ENCODE data around the gene GPATCH11. TPM values are rescaled to one million over a fixed set of nuclear protein-coding genes. Genes with fewer than 3 reads are reported as not detected.

The GPATCH11 gene
- total RNA-seq, 3 donors from 2014 or later = 8.9 to 38.7 (median 10.2) TPM

DNA sequence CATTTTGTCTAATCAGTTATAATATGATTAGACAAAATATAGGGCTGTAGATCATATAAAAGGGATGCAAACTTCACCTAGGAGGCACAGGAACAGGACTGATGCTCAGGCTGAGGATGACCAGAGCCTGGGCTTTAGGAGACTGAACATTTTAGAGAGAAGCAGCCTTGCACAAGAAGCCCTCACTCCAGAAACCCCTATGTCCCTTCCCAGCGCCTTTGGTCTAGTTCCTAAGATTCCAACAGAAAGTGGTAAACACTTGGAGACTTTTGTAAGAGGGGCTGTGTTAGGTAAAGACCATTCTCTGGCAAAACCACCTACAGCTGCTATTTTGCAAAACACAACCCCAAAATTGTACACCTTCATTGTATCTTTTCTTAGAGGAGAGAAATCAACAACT, 33.2 kb downstream of the GPATCH11 start:
- Histone ChIP-seq H3K27ac (no peak overlapping the region), H3K27me3 (no peaks in the 10 kb centered on the region), H3K36me3 (no peaks in the 10 kb centered on the region), H3K4me1 (no peaks in the 10 kb centered on the region), H3K4me3 (no peak overlapping the region), H3K9me3 (no peaks in the 10 kb centered on the region)
- intact Hi-C loops (cut with DNase I; ENCODE audit: low total_unique reads) = loop anchor here (10.0 kb wide), 1 partner anchor 1243 kb away; no protein-coding TSS in a partner anchor
- no peak for DNase-seq (ENCODE audit: low spot score in 2 of 2)
- TF ChIP-seq POLR2AphosphoS5 (IDR thresholded peaks at IDR 0.05) (no peak), POLR2A (IDR thresholded peaks at IDR 0.05) (no peak)
- TF ChIP-seq, protein P1, sequence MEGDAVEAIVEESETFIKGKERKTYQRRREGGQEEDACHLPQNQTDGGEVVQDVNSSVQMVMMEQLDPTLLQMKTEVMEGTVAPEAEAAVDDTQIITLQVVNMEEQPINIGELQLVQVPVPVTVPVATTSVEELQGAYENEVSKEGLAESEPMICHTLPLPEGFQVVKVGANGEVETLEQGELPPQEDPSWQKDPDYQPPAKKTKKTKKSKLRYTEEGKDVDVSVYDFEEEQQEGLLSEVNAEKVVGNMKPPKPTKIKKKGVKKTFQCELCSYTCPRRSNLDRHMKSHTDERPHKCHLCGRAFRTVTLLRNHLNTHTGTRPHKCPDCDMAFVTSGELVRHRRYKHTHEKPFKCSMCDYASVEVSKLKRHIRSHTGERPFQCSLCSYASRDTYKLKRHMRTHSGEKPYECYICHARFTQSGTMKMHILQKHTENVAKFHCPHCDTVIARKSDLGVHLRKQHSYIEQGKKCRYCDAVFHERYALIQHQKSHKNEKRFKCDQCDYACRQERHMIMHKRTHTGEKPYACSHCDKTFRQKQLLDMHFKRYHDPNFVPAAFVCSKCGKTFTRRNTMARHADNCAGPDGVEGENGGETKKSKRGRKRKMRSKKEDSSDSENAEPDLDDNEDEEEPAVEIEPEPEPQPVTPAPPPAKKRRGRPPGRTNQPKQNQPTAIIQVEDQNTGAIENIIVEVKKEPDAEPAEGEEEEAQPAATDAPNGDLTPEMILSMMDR (IDR thresholded peaks at IDR 0.05) = no peak

DNA sequence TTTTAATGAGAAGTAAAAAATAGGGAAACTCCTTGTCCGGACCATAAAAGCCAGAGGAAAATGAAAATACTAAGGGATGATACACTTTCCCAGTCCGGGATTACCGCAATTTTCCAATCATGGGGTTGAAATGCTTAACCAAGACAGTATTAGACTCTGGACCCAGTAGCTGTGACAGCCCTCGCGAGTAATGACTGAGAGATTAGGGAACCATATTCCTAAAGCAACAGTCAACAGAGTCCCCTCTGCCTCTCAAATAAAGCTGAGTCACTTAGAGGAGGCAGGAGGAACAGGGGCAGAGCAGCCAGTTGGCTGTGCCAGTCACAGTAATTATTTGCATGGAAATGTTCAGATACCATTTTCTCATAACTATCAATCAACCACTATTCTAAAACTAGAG, 34.8 kb downstream of the GPATCH11 start:
- Histone ChIP-seq H3K9me3 (no peaks in the 10 kb centered on the region), H3K4me3 (no peak overlapping the region), H3K36me3 (no peaks in the 10 kb centered on the region), H3K4me1 (no peaks in the 10 kb centered on the region), H3K27ac (no peak overlapping the region), H3K27me3 (no peaks in the 10 kb centered on the region)
- no peak for DNase-seq (ENCODE audit: low spot score in 2 of 2)
- intact Hi-C loops (cut with DNase I; ENCODE audit: low total_unique reads) = loop anchor here (10.0 kb wide), 1 partner anchor 1244 kb away; no protein-coding TSS in a partner anchor
- TF ChIP-seq POLR2AphosphoS5 (IDR thresholded peaks at IDR 0.05) = no peak
- TF ChIP-seq POLR2A (IDR thresholded peaks at IDR 0.05) = no peak
- TF ChIP-seq, protein P1 (IDR thresholded peaks at IDR 0.05) = no peak

DNA sequence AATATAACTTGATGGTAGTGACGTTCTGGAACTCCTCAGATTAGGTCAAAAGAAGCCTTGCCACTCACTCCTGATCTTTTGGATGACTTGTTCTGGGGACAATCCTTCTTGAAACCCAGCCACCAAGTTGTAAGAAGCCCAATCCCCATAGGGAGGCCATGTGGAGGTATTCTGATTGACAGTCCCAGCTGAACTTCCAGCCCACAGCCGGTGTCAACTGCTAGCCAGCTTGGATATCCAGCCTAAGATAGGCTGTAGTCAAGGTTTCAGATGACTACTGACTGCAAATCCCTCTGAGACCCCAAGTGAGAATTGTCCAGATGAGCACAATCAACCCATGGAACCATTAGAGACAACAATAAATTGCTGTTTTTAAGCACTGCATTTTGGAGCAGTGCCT, 41.1 kb downstream of the GPATCH11 start:
- Histone ChIP-seq H3K27ac (no peak overlapping the region), H3K4me3 (no peak overlapping the region), H3K4me1 (no peaks in the 10 kb centered on the region), H3K27me3 (no peaks in the 10 kb centered on the region), H3K9me3 (no peaks in the 10 kb centered on the region), H3K36me3 (no peaks in the 10 kb centered on the region)
- TF ChIP-seq, protein P1 (IDR thresholded peaks at IDR 0.05) = no peak
- no peak for TF ChIP-seq POLR2A (IDR thresholded peaks at IDR 0.05)
- TF ChIP-seq POLR2AphosphoS5 (IDR thresholded peaks at IDR 0.05) = no peak
- no peak for DNase-seq (ENCODE audit: low spot score in 2 of 2)
- intact Hi-C loops (cut with DNase I; ENCODE audit: low total_unique reads) = no loop called here

DNA sequence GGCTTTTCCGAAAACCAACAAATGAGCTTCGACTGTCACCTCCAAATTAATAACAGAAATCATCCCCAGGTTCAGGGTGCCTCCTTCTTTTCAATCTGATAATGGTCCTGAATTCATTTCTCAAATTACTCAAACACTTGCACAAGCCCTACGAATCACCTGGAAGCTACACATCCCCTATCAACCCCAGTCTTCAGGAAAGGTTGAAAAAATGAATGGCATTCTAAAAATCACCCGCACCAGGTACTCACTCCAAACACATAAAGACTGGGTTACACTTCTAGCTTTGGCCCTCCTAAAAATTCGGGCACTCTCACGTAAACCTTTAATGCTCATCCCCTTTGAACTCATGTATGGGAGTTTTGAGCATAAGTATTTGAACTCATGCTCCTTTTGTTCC, 48.6 kb downstream of the GPATCH11 start:
- Histone ChIP-seq H3K27me3 (no peaks in the 10 kb centered on the region), H3K4me3 (no peak overlapping the region), H3K36me3 (no peaks in the 10 kb centered on the region), H3K9me3 (no peaks in the 10 kb centered on the region), H3K4me1 (no peaks in the 10 kb centered on the region), H3K27ac (no peak overlapping the region)
- no peak for DNase-seq (ENCODE audit: low spot score in 2 of 2)
- intact Hi-C loops (cut with DNase I; ENCODE audit: low total_unique reads) = no loop called here
- TF ChIP-seq POLR2AphosphoS5 (IDR thresholded peaks at IDR 0.05) (no peak), POLR2A (IDR thresholded peaks at IDR 0.05) (no peak)
- TF ChIP-seq, protein P1 (IDR thresholded peaks at IDR 0.05) = no peak

DNA sequence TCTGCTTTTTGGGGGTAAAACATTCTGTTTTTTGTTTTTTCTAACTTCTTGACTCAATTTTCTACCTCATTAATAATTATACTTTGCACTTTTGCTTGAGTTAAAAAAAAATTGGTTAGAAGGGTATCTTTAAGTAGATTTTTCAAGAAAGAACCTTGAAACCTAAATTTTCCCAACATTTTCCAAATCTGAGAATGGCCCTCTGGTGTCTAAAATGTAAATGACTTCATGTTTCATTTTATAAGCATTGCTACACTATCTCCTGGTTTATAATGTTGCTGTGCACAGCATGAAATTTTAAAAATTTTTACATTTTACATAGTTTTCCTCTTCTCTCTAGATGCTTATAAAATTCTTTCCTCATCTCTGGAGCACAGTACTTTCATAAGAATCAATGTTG, 58.2 kb downstream of the GPATCH11 start:
- intact Hi-C loops (cut with DNase I; ENCODE audit: low total_unique reads) = no loop called here
- peaks cover 11% of the 10 kb centered on the region for H3K36me3 ChIP-seq
- DNase-seq (ENCODE audit: low spot score in 2 of 2) = no peak

DNA sequence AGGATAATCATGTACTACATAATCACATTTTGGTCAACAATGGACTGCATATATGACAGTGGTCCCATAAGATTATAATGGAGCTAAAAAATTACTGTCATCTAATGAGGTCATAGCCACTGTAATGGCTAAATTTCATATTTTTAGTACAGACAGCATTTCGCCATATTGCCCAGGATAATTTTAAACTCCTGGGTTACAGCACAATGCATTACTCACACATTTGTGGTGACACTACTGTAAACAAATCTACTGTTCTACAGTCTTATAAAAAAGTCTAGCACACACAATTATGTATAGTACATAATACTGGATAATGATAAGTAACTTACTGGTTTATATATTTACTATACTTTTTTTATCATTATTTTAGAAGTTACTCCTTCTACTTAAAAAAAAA, 59.7 kb downstream of the GPATCH11 start:
- H3K4me3 ChIP-seq = no peak overlapping the region
- TF ChIP-seq POLR2A (IDR thresholded peaks at IDR 0.05) (no peak), POLR2AphosphoS5 (IDR thresholded peaks at IDR 0.05) (no peak)
- TF ChIP-seq, protein P1 (IDR thresholded peaks at IDR 0.05) = no peak
- H3K4me1 ChIP-seq = no peaks in the 10 kb centered on the region
- peaks cover 11% of the 10 kb centered on the region for H3K36me3 ChIP-seq
- H3K9me3 ChIP-seq = no peaks in the 10 kb centered on the region
- intact Hi-C loops (cut with DNase I; ENCODE audit: low total_unique reads) = no loop called here
- no peak for DNase-seq (ENCODE audit: low spot score in 2 of 2)
- H3K27me3 ChIP-seq = no peaks in the 10 kb centered on the region
- H3K27ac ChIP-seq = no peak overlapping the region

More for the DNA sequence above, 58.2 kb downstream of the GPATCH11 start:
- Histone ChIP-seq H3K4me1 (no peaks in the 10 kb centered on the region), H3K27ac (no peak overlapping the region), H3K27me3 (no peaks in the 10 kb centered on the region), H3K9me3 (no peaks in the 10 kb centered on the region), H3K4me3 (no peak overlapping the region)
- TF ChIP-seq POLR2AphosphoS5 (IDR thresholded peaks at IDR 0.05) = no peak
- no peak for TF ChIP-seq POLR2A (IDR thresholded peaks at IDR 0.05)
